ENCODE measurements around the gene ORC4.
"Not testable (repeated sequence)": the region's sequence is repeated elsewhere in the genome, so short reads cannot be mapped to it uniquely, and the experiment has no call there.

ORC4 gene

GRCh38 chr2:147999126-147999525 lies 21.4 kb downstream of the ORC4 start:
- no peak overlapping the region for H3K27ac ChIP-seq
- no peak for TF ChIP-seq CTCF (conservative IDR thresholded peaks at IDR 0.05)
- TF ChIP-seq ZFX (IDR thresholded peaks at IDR 0.05), result no peak

- no peak overlapping the region for H3K27ac ChIP-seq
- no peak for TF ChIP-seq ZFX (IDR thresholded peaks at IDR 0.05)
- TF ChIP-seq CTCF (conservative IDR thresholded peaks at IDR 0.05), result no peak
Measured at GRCh38 chr2:147998203-147998602, 22.3 kb downstream of the ORC4 start.

- TF ChIP-seq CTCF (conservative IDR thresholded peaks at IDR 0.05) (no peak), ZFX (IDR thresholded peaks at IDR 0.05) (no peak)
- H3K27ac ChIP-seq, result no peak overlapping the region
Measured at GRCh38 chr2:147996828-147997227, 23.7 kb downstream of the ORC4 start.

- H3K27ac ChIP-seq, result not testable (repeated sequence)
Measured at GRCh38 chr2:147994965-147995364, 25.6 kb downstream of the ORC4 start.

GRCh38 chr2:147989809-147990403 lies 30.6 kb downstream of the ORC4 start:
- no peak overlapping the region for H3K27ac ChIP-seq
- TF ChIP-seq CTCF (conservative IDR thresholded peaks at IDR 0.05) (peak; percentile 69), ZFX (IDR thresholded peaks at IDR 0.05) (no peak)

GRCh38 chr2:147989102-147989501 lies 31.4 kb downstream of the ORC4 start:
- no peak overlapping the region for H3K27ac ChIP-seq
- TF ChIP-seq CTCF (conservative IDR thresholded peaks at IDR 0.05) (no peak), ZFX (IDR thresholded peaks at IDR 0.05) (no peak)

GRCh38 chr2:147980940-147981528 lies 39.5 kb downstream of the ORC4 start:
- no peak overlapping the region for H3K27ac ChIP-seq
- no peak for TF ChIP-seq CTCF (conservative IDR thresholded peaks at IDR 0.05)
- TF ChIP-seq ZFX (IDR thresholded peaks at IDR 0.05), result no peak

- H3K27ac ChIP-seq, result no peak overlapping the region
- no peak for TF ChIP-seq CTCF (conservative IDR thresholded peaks at IDR 0.05)
- TF ChIP-seq ZFX (IDR thresholded peaks at IDR 0.05), result no peak
Measured at GRCh38 chr2:147977679-147978078, 42.9 kb downstream of the ORC4 start.
